ENCODE data around the gene BPNT1.

BPNT1 gene

GRCh38 chr1:220123066-220123465 is 33.5 kb upstream of the BPNT1 start:
- H3K4me2 ChIP-seq (ENCODE audit: insufficient read depth, low read length) = no peak overlapping the region
- peaks cover 6% of the 10 kb centered on the region; the same call in 1 of the 2 replicates for H3K79me2 ChIP-seq (ENCODE audit: insufficient read depth, low read length)
- no peaks in the 10 kb centered on the region for H3K9me3 ChIP-seq (ENCODE audit: insufficient read depth, low read length, severe bottlenecking)
- no peak for DNase-seq
- no peaks in the 10 kb centered on the region for H3K27me3 ChIP-seq (ENCODE audit: insufficient read depth, low read length, poor library complexity)
- no peak overlapping the region for H2AFZ ChIP-seq (ENCODE audit: low read depth, low read length)
- H3K27ac ChIP-seq (ENCODE audit: low read length) = no peak overlapping the region
- no peaks in the 10 kb centered on the region for H3K4me1 ChIP-seq (ENCODE audit: insufficient read depth, low read length)
- no peaks in the 10 kb centered on the region for H4K20me1 ChIP-seq (ENCODE audit: insufficient read depth, low read length)
- H3K9ac ChIP-seq (ENCODE audit: low read depth, low read length) = no peak overlapping the region
- TF ChIP-seq EZH2 (IDR thresholded peaks at IDR 0.05; ENCODE audit: borderline replicate concordance, low read depth, low read length, severe bottlenecking) (no peak), CTCF (IDR thresholded peaks at IDR 0.05; ENCODE audit: borderline replicate concordance, extremely low read depth, low read length, poor library complexity, severe bottlenecking) (no peak)
- ATAC-seq (ENCODE audit: insufficient read depth, low read depth) = no peak
- peaks cover 51% of the 10 kb centered on the region for H3K36me3 ChIP-seq (ENCODE audit: insufficient read depth, low read length)
- H3K4me3 ChIP-seq (ENCODE audit: low read depth in 1 of 2, low read length in 2 of 2) = no peak overlapping the region

- H3K27ac ChIP-seq (ENCODE audit: low read length) = no peak overlapping the region
- no peaks in the 10 kb centered on the region for H3K27me3 ChIP-seq (ENCODE audit: insufficient read depth, low read length, poor library complexity)
- TF ChIP-seq CTCF (IDR thresholded peaks at IDR 0.05; ENCODE audit: borderline replicate concordance, extremely low read depth, low read length, poor library complexity, severe bottlenecking) = no peak
- no peak for TF ChIP-seq EZH2 (IDR thresholded peaks at IDR 0.05; ENCODE audit: borderline replicate concordance, low read depth, low read length, severe bottlenecking)
- no peak overlapping the region for H3K9ac ChIP-seq (ENCODE audit: low read depth, low read length)
- ATAC-seq (ENCODE audit: insufficient read depth, low read depth) = no peak
- no peaks in the 10 kb centered on the region for H4K20me1 ChIP-seq (ENCODE audit: insufficient read depth, low read length)
- no peak overlapping the region for H3K4me2 ChIP-seq (ENCODE audit: insufficient read depth, low read length)
- no peak overlapping the region for H3K4me3 ChIP-seq (ENCODE audit: low read depth in 1 of 2, low read length in 2 of 2)
- no peak overlapping the region for H2AFZ ChIP-seq (ENCODE audit: low read depth, low read length)
- no peaks in the 10 kb centered on the region for H3K4me1 ChIP-seq (ENCODE audit: insufficient read depth, low read length)
- no peak for DNase-seq
- no peaks in the 10 kb centered on the region for H3K9me3 ChIP-seq (ENCODE audit: insufficient read depth, low read length, severe bottlenecking)
- H3K36me3 ChIP-seq (ENCODE audit: insufficient read depth, low read length) = peaks cover 48% of the 10 kb centered on the region
- H3K79me2 ChIP-seq (ENCODE audit: insufficient read depth, low read length) = peaks cover 6% of the 10 kb centered on the region; the same call in 1 of the 2 replicates
Observed at GRCh38 chr1:220121791-220122530, 32.4 kb upstream of the BPNT1 start.

- H3K36me3 ChIP-seq (ENCODE audit: insufficient read depth, low read length) = peaks cover 51% of the 10 kb centered on the region
- H3K9me3 ChIP-seq (ENCODE audit: insufficient read depth, low read length, severe bottlenecking) = no peaks in the 10 kb centered on the region
- peaks cover 8% of the 10 kb centered on the region; the same call in 1 of the 2 replicates for H3K79me2 ChIP-seq (ENCODE audit: insufficient read depth, low read length)
- H3K4me2 ChIP-seq (ENCODE audit: insufficient read depth, low read length) = no peak overlapping the region
- no peaks in the 10 kb centered on the region for H4K20me1 ChIP-seq (ENCODE audit: insufficient read depth, low read length)
- no peak overlapping the region for H3K9ac ChIP-seq (ENCODE audit: low read depth, low read length)
- H2AFZ ChIP-seq (ENCODE audit: low read depth, low read length) = no peak overlapping the region
- ATAC-seq (ENCODE audit: insufficient read depth, low read depth) (no peak), DNase-seq (no peak)
- H3K4me3 ChIP-seq (ENCODE audit: low read depth in 1 of 2, low read length in 2 of 2) = no peak overlapping the region; a peak in 1 of 4 replicates
- no peaks in the 10 kb centered on the region for H3K4me1 ChIP-seq (ENCODE audit: insufficient read depth, low read length)
- H3K27ac ChIP-seq (ENCODE audit: low read length) = no peak overlapping the region
- TF ChIP-seq CTCF (IDR thresholded peaks at IDR 0.05; ENCODE audit: borderline replicate concordance, extremely low read depth, low read length, poor library complexity, severe bottlenecking) = no peak
- TF ChIP-seq EZH2 (IDR thresholded peaks at IDR 0.05; ENCODE audit: borderline replicate concordance, low read depth, low read length, severe bottlenecking) = no peak
- no peaks in the 10 kb centered on the region for H3K27me3 ChIP-seq (ENCODE audit: insufficient read depth, low read length, poor library complexity)
Observed at GRCh38 chr1:220119043-220119512, 29.5 kb upstream of the BPNT1 start.

Data from DND-41 (cell line).